Cardiac fibroblast (primary cell): ENCODE measurements around the gene PRRC2B.

ENCODE experiments used
- DNase-seq, 2 donors: peaks; one replicate each; pipeline versions ENCODE4 v3.0.0 to v3.0.0-alpha.2; 2010; ENCODE audit warnings: low read depth in 2 of 2
- H3K4me3 ChIP-seq, 2 donors: replicated peaks in 1 of 2; 1 replicate in 1 of 2; 2 replicates in 1 of 2; pipeline ENCODE4 v1.5.1; 2011; ENCODE audit warnings: low read depth in 2 of 2, low read length in 2 of 2, mild to moderate bottlenecking in 2 of 2, moderate library complexity in 1 of 2
- TF ChIP-seq, protein P1 (sequence below): IDR thresholded peaks from one replicate; pipeline ENCODE4 v1.5.1; 2011; ENCODE audit warnings: low read depth, mild to moderate bottlenecking, low read length, inconsistent platforms

The PRRC2B gene

DNA sequence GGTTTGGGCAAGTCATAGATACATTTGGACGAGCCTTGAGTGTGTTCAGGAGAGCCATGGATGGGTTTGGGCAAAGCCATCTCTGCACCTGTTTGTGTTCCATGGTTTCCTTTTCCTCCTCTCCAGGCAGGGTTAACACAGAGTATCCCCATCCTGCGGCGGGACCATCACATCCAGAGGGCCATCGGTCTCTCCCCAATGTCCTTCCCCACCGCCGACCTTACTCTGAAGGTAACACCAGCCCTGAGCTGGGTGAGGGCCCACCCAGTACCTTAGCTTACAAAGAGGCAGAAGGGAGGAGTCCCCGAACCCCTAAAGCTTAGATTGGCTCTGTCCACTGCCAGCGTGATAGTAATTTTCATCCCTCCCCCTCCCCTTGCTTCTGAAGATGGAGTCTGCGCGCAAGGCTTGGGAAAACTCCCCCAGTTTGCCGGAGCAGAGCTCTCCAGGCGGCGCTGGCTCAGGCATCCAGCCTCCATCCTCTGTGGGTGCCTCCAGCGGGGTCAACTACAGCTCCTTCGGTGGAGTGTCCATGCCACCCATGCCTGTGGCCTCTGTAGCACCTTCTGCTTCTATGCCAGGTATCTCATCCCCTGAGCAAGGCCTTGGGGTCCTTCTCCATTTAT is 90.8 kb downstream of the PRRC2B start:
- DNase-seq: no peak
- TF ChIP-seq, protein P1, sequence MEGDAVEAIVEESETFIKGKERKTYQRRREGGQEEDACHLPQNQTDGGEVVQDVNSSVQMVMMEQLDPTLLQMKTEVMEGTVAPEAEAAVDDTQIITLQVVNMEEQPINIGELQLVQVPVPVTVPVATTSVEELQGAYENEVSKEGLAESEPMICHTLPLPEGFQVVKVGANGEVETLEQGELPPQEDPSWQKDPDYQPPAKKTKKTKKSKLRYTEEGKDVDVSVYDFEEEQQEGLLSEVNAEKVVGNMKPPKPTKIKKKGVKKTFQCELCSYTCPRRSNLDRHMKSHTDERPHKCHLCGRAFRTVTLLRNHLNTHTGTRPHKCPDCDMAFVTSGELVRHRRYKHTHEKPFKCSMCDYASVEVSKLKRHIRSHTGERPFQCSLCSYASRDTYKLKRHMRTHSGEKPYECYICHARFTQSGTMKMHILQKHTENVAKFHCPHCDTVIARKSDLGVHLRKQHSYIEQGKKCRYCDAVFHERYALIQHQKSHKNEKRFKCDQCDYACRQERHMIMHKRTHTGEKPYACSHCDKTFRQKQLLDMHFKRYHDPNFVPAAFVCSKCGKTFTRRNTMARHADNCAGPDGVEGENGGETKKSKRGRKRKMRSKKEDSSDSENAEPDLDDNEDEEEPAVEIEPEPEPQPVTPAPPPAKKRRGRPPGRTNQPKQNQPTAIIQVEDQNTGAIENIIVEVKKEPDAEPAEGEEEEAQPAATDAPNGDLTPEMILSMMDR: no peak
- H3K4me3 ChIP-seq: no peak overlapping the region

DNA sequence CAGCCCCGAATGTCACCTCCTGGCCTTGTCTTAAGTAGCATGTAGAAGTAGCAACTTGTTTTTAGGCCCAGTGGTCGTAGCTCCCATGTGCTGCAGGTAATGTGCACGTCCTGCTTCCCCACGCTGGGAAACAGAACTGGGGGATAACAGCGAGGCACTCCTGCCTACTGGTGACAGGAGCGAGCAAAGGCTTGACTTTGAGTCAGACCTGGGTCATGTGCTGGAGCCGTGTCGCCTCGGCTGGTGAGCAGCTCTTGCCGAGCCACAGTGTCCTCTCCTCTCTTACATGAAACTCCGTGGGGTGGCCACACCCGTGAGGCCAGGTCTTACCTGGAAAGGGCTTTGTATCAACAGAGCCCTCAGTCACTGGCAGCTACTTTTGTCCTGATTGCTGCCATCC is 91.3 kb downstream of the PRRC2B start:
- TF ChIP-seq, protein P1: no peak
- H3K4me3 ChIP-seq: no peak overlapping the region
- no peak for DNase-seq

DNA sequence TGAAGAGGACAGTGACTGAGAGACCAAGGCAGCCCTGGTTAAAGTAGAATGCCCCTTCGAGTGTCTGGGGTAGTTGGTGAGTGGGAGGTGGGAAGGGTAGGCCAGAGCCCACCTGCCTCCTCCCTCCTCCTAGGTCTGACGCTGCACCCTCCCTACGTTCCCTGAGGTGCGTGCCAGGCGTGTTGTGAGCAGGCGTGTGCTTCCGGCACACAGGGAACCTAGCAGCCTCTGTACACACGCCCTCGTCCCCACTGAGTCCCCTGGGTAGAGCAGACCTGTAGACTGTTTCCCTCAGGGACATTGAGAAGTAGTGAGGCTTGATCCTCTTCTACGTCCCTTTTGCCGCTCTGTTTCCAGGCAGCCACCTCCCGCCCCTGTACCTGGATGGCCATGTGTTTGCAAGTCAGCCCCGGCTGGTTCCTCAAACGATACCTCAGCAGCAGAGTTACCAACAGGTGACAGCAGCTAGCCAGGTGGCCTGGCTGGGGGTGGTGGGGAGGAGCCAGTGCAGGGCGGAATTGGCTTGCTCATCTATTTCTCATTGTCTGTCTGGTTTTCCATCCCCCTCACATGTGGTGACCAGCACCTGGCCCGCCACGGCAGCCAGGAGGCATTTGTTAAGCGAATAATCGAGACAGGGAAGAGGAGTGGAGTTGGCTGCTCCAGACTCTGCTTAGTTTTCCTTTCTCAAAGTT is 92.0 kb downstream of the PRRC2B start:
- TF ChIP-seq, protein P1: no peak
- H3K4me3 ChIP-seq: no peak overlapping the region
- DNase-seq: no peak

DNA sequence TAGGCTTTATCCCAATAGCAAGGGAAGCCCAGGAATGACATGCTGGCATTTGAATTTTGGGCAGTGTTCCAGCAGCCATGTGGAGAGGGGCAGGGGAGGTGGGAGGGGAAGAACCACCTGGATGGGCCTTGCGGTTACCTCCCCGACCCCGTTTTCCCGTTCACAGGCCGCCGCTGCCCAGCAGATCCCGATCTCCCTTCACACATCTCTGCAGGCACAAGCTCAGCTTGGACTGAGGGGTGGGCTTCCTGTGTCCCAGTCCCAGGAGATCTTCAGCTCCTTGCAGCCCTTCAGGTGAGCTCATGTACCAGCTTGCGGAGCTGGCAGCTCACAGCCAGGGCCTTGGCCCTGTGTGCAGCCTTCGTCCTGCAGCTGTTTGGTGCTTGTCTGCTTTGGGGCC is 93.1 kb downstream of the PRRC2B start:
- DNase-seq: no peak
- TF ChIP-seq, protein P1: no peak
- H3K4me3 ChIP-seq: no peak overlapping the region

DNA sequence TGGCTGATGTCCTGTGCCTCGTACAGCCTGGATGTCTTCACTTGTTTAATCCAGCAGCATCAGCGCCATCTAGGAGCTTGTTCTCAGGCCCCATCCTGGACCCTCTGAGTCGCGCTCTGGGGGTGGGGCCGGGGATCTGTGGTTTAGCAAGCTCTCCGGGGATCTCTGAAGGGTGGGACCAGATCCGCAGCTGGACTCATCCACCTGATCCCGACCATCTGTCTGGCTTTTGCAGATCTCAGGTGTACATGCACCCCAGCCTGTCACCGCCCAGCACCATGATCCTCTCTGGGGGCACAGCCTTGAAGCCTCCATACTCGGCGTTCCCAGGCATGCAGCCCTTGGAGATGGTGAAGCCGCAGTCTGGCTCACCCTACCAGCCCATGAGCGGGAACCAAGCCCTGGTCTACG is 93.7 kb downstream of the PRRC2B start:
- TF ChIP-seq, protein P1: no peak
- no peak for DNase-seq
- H3K4me3 ChIP-seq: no peak overlapping the region

DNA sequence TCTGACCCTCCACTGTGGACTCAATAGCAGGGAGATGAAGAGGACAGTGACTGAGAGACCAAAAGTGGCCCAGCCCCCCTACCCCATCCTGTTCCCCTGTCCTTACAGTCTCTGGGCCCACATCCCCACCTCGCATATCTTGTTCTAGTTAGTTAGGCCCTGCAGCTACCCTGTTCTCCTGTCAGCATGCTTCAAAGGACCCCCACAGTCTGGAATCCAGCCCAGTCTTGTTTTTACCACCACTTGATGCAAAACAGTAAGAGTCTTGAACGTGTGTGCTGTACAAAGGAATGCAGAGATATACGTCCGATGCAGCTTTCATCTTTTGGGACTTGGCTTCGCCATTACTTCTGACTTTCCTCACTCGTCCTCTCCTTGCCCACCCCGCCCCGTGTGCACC is 96.6 kb downstream of the PRRC2B start:
- no peak overlapping the region for H3K4me3 ChIP-seq
- DNase-seq: no peak
- TF ChIP-seq, protein P1: no peak
